Erythroblast (primary cell): Measurements from ENCODE around the gene DGKH.

Experiments
- GATA1 ChIP-seq: IDR thresholded peaks from 2 replicates; pipeline ENCODE4 v1.6.1; 2011; ENCODE audit warnings: low read depth, mild to moderate bottlenecking, control low read depth, low read length, moderate library complexity
- POLR2A ChIP-seq: IDR thresholded peaks from 2 replicates; pipeline ENCODE4 v1.6.1; 2011; ENCODE audit warnings: mild to moderate bottlenecking, low read length

GRCh38 chr13:42086582-42086981 lies 38.1 kb downstream of the DGKH start:
- TF ChIP-seq POLR2A, result no peak
- TF ChIP-seq GATA1, result no peak
